Dendritic cell treated with granulocyte-macrophage colony-stimulating factor and Interleukin-4, amounts not matched to agents 40 ng/mL and 50 ng/mL, for 4 days (primary cell): Measurements from ENCODE around the gene USE1.
A peak's percentile ranks its signal among the peaks of the same experiment; 100 is the strongest.

Experiments
- H3K27ac Mint-ChIP-seq: one replicate; pipeline ENCODE4 v1.8.0; 2022; ENCODE audit warnings: mild to moderate bottlenecking, mixed read lengths
- H3K27me3 Mint-ChIP-seq: one replicate; pipeline ENCODE4 v1.8.0; 2022; ENCODE audit warnings: mild to moderate bottlenecking, mixed read lengths
- H3K36me3 Mint-ChIP-seq: one replicate; pipeline ENCODE4 v1.8.0; 2022; ENCODE audit warnings: low read depth, mixed read lengths
- H3K4me1 Mint-ChIP-seq: one replicate; pipeline ENCODE4 v1.8.0; 2022; ENCODE audit warnings: low read depth, mixed read lengths
- H3K4me3 Mint-ChIP-seq: one replicate; pipeline ENCODE4 v1.8.0; 2022; ENCODE audit warnings: mild to moderate bottlenecking, moderate library complexity, mixed read lengths
- H3K9me3 Mint-ChIP-seq: one replicate; pipeline ENCODE4 v1.8.0; 2022; ENCODE audit warnings: mixed read lengths
- intact Hi-C: fragments of 100-400 bp; cut with micrococcal nuclease; formaldehyde crosslinking; loops from one replicate; pipeline ENCODE4 v1.15.0; 2022

The USE1 gene

GRCh38 chr19:17266026-17266425 lies 50.9 kb downstream of the USE1 start:
- intact Hi-C loops = loop anchor here (2.0 kb wide), 1 partner anchor 51 kb away; the partner anchor contains the start of gene USE1
- peaks cover 28% of the 10 kb centered on the region for H3K36me3 Mint-ChIP-seq
- no peak overlapping the region for H3K4me3 Mint-ChIP-seq
- H3K27ac Mint-ChIP-seq = peak overlapping the region; percentile 84
- no peaks in the 10 kb centered on the region for H3K9me3 Mint-ChIP-seq
- H3K4me1 Mint-ChIP-seq = peaks cover 22% of the 10 kb centered on the region
- peaks cover 5% of the 10 kb centered on the region for H3K27me3 Mint-ChIP-seq

DNA sequence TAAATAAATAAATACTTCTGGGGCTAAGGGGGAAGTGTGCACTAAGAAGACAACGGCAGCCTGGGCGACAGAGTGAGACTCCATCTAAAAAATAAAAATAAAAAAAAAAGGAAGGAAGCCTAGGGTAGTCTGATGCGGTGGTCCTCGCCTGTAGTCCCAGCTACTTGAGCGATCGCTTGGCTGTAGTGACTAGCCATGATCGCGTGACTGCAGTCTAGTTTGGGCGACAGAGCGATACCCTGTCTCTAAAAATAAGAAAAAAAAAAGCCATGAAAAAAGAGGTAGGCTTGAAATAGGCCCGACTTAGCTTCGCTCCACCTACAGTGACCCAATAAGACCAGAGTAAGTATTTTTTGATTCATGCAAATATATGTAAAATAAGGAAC lies 51.4 kb downstream of the USE1 start:
- intact Hi-C loops = loop anchor here (2.0 kb wide), 1 partner anchor 52 kb away; the partner anchor contains the start of gene USE1
- Mint-ChIP-seq H3K36me3 (peaks cover 33% of the 10 kb centered on the region), H3K9me3 (no peaks in the 10 kb centered on the region), H3K4me3 (peak overlapping the region; percentile 80), H3K27ac (peak overlapping the region; percentile 84), H3K27me3 (peaks cover 5% of the 10 kb centered on the region), H3K4me1 (peaks cover 21% of the 10 kb centered on the region)

DNA sequence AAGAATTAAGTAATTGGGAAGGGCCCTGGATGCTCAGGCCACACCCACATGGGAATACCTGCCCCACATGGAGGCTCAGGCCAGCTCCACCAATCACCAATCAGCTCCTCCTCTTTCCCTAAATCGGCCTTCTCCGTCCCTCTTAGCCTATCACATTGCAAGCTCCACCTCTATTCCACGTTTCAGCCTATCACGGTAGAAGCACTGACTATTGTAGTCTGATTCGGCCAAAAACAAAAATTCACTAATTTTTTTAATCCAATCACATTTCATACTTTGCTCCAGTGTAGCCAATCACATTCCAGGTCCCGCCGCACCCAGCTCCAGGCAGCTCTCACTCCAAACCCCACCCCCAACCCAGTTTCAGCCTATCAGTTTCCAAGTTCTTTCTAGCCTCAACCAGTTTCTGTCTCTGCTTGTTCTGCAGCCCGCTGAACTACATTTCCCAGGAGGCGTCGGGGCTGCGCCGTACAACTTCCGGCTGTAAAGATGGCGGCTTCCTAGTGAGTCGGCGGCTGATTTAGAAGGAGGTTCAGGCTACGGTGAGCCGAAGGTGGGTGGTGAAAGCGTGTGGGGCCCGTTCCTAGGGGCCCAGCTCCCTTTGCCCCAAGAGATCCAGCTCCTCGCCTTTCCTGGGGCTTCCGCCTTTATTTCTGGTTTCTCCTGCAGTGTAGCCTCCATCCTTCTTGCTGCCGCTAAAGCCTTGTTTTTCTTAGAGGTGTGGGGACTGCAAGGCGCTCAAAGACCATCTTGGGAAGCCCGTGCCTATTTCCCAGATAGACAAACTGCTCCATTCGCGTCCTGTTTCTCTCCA lies 52.0 kb downstream of the USE1 start, which contains the start of gene BABAM1:
BABAM1 (plus strand) TSS at position 469 of the 814 bp plus-strand sequence. CDS start 1,364 bp downstream, outside the sequence.
- Mint-ChIP-seq H3K9me3 (no peaks in the 10 kb centered on the region), H3K36me3 (peaks cover 39% of the 10 kb centered on the region), H3K4me1 (peaks cover 21% of the 10 kb centered on the region), H3K27ac (peak within 1 kb of the TSS; percentile 84), H3K4me3 (peak within 1 kb of the TSS; percentile 80), H3K27me3 (peaks cover 5% of the 10 kb centered on the region)
- intact Hi-C loops = loop anchor here (1.0 to 2.0 kb wide), 2 partner anchors 38 to 52 kb away; partner anchors contain the start of genes MRPL34 and USE1

DNA sequence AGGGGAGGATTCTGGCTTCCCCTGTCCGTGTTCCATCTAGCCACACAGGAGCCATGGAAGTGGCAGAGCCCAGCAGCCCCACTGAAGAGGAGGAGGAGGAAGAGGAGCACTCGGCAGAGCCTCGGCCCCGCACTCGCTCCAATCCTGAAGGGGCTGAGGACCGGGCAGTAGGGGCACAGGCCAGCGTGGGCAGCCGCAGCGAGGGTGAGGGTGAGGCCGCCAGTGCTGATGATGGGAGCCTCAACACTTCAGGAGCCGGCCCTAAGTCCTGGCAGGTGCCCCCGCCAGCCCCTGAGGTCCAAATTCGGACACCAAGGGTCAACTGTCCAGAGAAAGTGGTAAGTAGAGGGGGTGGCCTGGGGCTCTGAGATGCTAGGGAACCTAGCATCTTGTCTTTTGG lies 53.6 kb downstream of the USE1 start:
- Mint-ChIP-seq H3K9me3 (no peaks in the 10 kb centered on the region), H3K4me3 (peak overlapping the region; percentile 80), H3K4me1 (peaks cover 21% of the 10 kb centered on the region), H3K27ac (no peak overlapping the region), H3K36me3 (peaks cover 51% of the 10 kb centered on the region), H3K27me3 (no peaks in the 10 kb centered on the region)
- intact Hi-C loops = no loop called here
